BE2C (cell line): ENCODE data around the gene PCCA. TPM values are rescaled to one million over a fixed set of nuclear protein-coding genes. Genes with fewer than 3 reads are reported as not detected.
A peak's percentile ranks its signal among the peaks of the same experiment; 100 is the strongest.

Experiments
- DNase-seq: peaks from one replicate; pipeline ENCODE4 v3.0.0-alpha.2; 2020
- H3K27me3 ChIP-seq: fragments of 250-450 bp; sonication (Bioruptor Pico); 2 replicates; pipeline ENCODE4 v1.5.1; 2020; ENCODE audit warnings: mild to moderate bottlenecking
- H3K36me3 ChIP-seq: fragments of 250-450 bp; sonication (Bioruptor Pico); 2 replicates; pipeline ENCODE4 v1.5.1; 2020; ENCODE audit warnings: mild to moderate bottlenecking
- H3K4me1 ChIP-seq: fragments of 250-450 bp; sonication (Bioruptor Pico); 2 replicates; pipeline ENCODE4 v1.5.1; 2020
- H3K4me3 ChIP-seq: 2 replicates; pipeline ENCODE4 v1.5.1; 2011; ENCODE audit warnings: low read depth, low read length
- H3K9me3 ChIP-seq: fragments of 250-450 bp; sonication (Bioruptor Pico); 2 replicates; pipeline ENCODE4 v1.5.1; 2020
- CTCF ChIP-seq: IDR thresholded peaks from 2 replicates; pipeline ENCODE4 v1.5.1; 2012; ENCODE audit warnings: mild to moderate bottlenecking, low read depth, low read length
- polyA plus RNA-seq: library from polyadenylated mRNA; unstranded; fragments of >200 nt; gene quantifications from one replicate; pipeline ENCODE4 v1.2.1, GENCODE V29; 2012; ENCODE audit warnings: low read depth, missing spikeins; ENCODE audit not compliant: insufficient read length, insufficient read depth

Gene PCCA
- polyA plus RNA-seq, result 9.7 TPM

- DNase-seq, result peak; percentile 98
- Histone ChIP-seq H3K36me3 (no peaks in the 10 kb centered on the region; the same call in 1 of the 2 replicates), H3K27me3 (no peaks in the 10 kb centered on the region), H3K4me3 (peak within 1 kb of the TSS; percentile 81), H3K4me1 (no peaks in the 10 kb centered on the region), H3K9me3 (no peaks in the 10 kb centered on the region)
- no peak for TF ChIP-seq CTCF
Observed at GRCh38 chr13:100088644-100089464, at the start of gene PCCA. Gene PCCA, plus strand, starts transcription at chr13:100089093. Its CDS starts 28 bp downstream, at chr13:100089121.

- no peak for DNase-seq
- Histone ChIP-seq H3K4me1 (no peaks in the 10 kb centered on the region), H3K9me3 (no peaks in the 10 kb centered on the region), H3K27me3 (no peaks in the 10 kb centered on the region; the same call in 1 of the 2 replicates), H3K4me3 (no peak overlapping the region), H3K36me3 (no peaks in the 10 kb centered on the region)
- no peak for TF ChIP-seq CTCF
Observed at GRCh38 chr13:100039740-100040139, 49.2 kb upstream of the PCCA start.

GRCh38 chr13:100040196-100040595 lies 48.7 kb upstream of the PCCA start:
- H3K36me3 ChIP-seq, result no peaks in the 10 kb centered on the region
- no peak for TF ChIP-seq CTCF
- no peaks in the 10 kb centered on the region; the same call in 1 of the 2 replicates for H3K27me3 ChIP-seq
- no peak for DNase-seq
- H3K4me3 ChIP-seq, result no peak overlapping the region
- H3K9me3 ChIP-seq, result no peaks in the 10 kb centered on the region
- no peaks in the 10 kb centered on the region for H3K4me1 ChIP-seq

- Histone ChIP-seq H3K36me3 (no peaks in the 10 kb centered on the region), H3K4me3 (no peak overlapping the region), H3K9me3 (no peaks in the 10 kb centered on the region), H3K4me1 (no peaks in the 10 kb centered on the region), H3K27me3 (no peaks in the 10 kb centered on the region; the same call in 1 of the 2 replicates)
- DNase-seq, result no peak
- TF ChIP-seq CTCF, result no peak
Observed at GRCh38 chr13:100044936-100045335, 44.0 kb upstream of the PCCA start.

GRCh38 chr13:100045355-100045754 lies 43.5 kb upstream of the PCCA start:
- Histone ChIP-seq H3K4me1 (no peaks in the 10 kb centered on the region), H3K36me3 (no peaks in the 10 kb centered on the region), H3K4me3 (no peak overlapping the region), H3K9me3 (no peaks in the 10 kb centered on the region), H3K27me3 (no peaks in the 10 kb centered on the region)
- TF ChIP-seq CTCF, result no peak
- no peak for DNase-seq

GRCh38 chr13:100051070-100051469 lies 37.8 kb upstream of the PCCA start:
- no peak for DNase-seq
- no peaks in the 10 kb centered on the region for H3K27me3 ChIP-seq
- H3K4me3 ChIP-seq, result no peak overlapping the region
- no peak for TF ChIP-seq CTCF
- H3K9me3 ChIP-seq, result no peaks in the 10 kb centered on the region
- no peaks in the 10 kb centered on the region for H3K4me1 ChIP-seq
- H3K36me3 ChIP-seq, result no peaks in the 10 kb centered on the region
